Body of pancreas (tissue), 4 donors: ENCODE data around the gene NR3C1.

Source experiments
- POLR2A ChIP-seq, 3 donors: fragments of 450-650 bp; IDR thresholded peaks; one replicate each; pipeline ENCODE4 v1.6.1; 2016; ENCODE audit warnings: antibody characterized with exemption in 3 of 3, mild to moderate bottlenecking in 2 of 3
- TF ChIP-seq, protein P1 (sequence below), 7 experiments: fragments of 450-650 bp in 4 of 7; fragments of 200-600 bp in 3 of 7; sonication (generic) in 3 of 7; IDR thresholded peaks; one replicate each; pipeline ENCODE4 v1.5.1; 2016 to 2019; ENCODE audit warnings: antibody characterized with exemption in 7 of 7

DNA sequence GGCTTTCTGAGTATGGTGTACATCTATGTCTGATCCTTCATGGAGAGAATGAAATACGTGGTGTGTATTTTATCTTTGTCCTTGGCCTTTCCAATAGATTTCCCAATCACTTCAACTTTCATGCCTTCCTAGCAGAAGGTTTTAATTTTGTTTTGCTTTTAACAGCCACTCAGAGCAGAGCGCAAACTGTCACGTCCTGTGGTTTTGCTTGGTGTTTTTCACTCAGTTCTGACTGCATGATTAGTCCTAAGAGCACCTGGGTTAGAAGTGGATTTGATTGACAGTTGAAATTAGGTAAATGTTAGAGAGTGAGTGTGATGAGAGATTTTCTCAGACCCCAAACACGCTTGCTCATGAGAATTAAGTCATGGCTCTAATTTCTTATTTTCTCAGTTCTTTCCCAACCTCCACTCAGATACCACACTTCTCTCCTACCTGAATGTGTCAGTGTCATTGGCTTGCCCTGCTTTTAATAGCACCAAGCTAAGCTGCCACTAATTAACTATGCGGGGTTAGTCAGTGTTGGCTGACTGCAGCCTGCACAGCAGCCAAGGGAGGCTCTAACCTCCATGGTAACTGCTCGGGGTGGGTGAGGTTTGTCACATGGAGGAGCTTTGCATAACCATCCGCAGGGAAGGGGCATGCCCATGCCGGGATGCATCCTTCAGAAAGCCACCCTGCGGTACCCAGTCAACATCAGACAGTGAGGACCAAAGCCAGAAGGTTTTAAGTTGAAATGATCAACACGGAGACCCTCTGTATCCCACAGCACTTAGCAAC is 173.4 kb downstream of the NR3C1 start:
- TF ChIP-seq POLR2A (IDR thresholded peaks at IDR 0.05): no peak
- TF ChIP-seq, protein P1, sequence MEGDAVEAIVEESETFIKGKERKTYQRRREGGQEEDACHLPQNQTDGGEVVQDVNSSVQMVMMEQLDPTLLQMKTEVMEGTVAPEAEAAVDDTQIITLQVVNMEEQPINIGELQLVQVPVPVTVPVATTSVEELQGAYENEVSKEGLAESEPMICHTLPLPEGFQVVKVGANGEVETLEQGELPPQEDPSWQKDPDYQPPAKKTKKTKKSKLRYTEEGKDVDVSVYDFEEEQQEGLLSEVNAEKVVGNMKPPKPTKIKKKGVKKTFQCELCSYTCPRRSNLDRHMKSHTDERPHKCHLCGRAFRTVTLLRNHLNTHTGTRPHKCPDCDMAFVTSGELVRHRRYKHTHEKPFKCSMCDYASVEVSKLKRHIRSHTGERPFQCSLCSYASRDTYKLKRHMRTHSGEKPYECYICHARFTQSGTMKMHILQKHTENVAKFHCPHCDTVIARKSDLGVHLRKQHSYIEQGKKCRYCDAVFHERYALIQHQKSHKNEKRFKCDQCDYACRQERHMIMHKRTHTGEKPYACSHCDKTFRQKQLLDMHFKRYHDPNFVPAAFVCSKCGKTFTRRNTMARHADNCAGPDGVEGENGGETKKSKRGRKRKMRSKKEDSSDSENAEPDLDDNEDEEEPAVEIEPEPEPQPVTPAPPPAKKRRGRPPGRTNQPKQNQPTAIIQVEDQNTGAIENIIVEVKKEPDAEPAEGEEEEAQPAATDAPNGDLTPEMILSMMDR (IDR thresholded peaks at IDR 0.05): no peak
